NK-92 (cell line): Measurements from ENCODE around the gene TGOLN2.
"Not testable (repeated sequence)": the region's sequence is repeated elsewhere in the genome, so short reads cannot be mapped to it uniquely, and the experiment has no call there.

Experiments
- DNase-seq: peaks from one replicate; lab custom pipeline; 2025; ENCODE audit not compliant: unreplicated experiment; lab: John Stamatoyannopoulos, UW

Gene TGOLN2

DNA sequence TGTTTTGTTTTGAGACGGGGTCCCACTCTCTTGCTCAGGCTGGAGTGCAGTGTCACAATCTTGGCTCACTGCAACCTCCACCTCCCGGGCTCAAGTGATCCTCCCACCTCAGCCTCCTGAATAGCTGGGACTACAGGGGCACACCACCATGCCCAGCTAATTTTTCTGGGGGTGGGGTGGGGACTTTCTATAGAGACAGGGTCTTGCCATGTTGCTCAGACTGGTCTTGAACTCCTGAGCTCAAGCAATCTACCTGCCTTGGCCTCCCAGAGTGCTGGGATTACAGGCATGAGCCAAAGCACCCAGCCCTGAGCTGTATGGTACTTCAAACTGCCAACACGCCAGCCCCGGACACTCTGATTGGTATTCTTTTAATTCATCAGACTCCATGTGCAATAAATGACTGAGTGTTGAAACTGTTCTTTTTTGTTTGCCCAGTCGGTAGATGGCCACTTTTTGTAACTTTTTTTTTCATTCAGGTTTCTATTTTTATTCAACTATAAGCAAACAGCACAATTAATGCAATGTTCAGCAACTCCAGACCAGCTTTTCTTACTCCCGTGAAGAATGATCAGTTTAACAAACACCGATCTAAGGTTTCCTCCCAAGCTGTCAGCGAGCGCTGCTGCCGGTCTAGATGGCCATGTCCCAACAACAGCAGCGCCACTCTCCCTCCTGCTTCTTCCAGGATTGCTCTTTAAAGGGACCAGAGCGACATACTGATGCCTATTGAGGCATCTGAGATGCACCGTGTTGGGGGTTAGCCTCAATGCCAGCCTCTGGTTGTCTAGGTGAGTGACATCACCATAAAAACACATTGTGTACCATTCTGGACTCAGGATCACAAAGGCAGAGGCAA is 12.5 kb upstream of the TGOLN2 start:
- no peak for DNase-seq

DNA sequence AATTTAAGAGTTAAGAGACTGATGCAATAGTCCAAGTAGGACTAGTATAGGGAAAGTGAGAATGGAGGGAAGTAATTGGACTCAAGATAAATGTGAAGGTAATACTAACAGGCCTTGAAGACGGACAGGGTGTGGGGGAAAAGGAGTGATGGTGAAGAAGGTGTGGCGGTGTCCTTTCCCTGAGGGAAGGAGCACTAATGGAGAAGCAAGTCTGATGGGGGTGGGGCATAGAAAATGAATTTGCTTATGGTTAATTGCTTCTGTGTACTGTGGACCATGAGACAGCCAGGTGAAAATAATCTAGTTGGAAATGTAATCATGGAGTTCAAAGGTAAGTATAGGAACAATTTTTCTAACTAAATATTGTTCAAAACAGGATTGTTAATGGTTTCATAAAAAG is 7.1 kb upstream of the TGOLN2 start:
- no peak for DNase-seq

- not testable (repeated sequence) for DNase-seq
Observed at GRCh38 chr2:85333877-85334276, 6.1 kb upstream of the TGOLN2 start.

DNA sequence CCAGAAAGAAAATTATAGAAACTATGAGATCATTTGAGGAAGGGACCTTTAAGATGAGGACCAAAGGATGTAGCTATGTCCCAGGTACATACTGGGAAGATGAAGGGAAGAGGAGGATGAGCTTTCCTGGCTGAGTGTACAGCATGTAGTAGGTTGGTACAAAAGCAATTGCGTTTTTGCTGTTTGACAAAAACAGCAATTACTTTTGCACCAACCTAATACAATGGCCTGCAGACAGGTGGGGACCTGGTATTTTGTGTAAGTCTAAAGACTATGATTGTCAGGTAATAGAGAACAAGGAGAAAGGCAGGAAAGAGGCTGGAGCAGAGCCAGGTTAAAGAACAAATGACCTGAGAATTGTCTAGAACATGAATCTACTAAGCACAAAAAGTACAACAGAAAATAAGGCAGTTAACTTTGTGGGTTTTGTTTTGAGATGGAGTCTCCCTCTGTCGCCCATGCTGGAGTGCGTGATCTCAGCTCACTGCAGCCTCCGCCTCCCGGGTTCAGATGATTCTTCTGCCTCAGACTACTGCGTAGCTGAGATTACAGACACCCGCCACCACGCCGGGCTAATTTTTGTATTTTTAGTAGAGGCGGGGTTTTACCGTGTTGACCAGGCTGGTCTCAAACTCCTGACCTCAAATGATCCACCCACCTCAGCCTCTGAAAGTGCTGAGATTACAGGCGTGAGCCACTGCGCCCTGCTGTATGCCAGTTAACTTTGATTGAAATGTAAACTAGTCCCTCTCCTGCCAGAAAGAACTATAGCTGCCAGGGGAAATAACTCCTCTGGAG is 3.2 kb upstream of the TGOLN2 start:
- no peak for DNase-seq

DNA sequence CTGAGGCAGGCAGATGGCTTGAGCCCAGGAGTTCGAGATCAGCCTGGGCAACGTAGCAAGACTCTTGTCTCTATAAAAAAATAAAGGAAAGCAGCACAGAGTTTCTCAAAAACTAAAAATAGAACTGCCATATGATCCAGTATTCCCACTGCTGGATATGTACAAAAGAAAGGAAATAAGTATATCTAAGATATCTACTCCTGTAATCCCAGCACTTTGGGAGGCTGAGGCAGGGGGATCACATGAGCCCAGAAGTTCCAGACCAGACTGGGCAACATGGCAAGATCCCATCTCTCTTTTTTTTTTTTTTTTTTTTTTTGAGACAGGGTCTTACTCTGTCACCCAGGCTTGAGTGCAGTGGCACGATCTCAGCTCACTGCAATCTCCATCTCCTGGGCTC is 1.9 kb upstream of the TGOLN2 start:
- not testable (repeated sequence) for DNase-seq

DNA sequence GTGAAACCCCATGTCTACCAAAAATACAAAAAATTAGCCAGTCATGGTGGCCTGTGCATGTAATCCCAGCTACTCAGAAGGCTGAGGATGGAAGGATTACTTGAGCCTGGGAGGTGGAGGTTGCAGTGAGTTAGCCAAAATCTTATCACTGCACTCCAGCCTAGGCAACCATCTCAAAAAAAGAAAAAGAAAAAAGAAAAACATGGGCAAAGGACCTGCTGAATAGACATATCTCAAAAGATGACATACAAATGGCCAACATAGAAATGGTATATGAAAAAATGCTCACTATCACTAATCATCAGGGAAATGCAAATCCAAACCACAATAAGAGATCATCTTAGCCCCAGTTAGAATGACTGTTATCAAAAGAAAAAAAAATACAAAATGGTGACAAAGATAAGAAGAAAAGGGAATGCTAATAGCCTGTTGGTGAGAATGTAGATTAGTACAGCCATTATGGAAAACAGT is 1.4 kb upstream of the TGOLN2 start:
- no peak for DNase-seq

- no peak for DNase-seq
Observed at GRCh38 chr2:85327160-85327821, 498 bp downstream of the TGOLN2 start.

DNA sequence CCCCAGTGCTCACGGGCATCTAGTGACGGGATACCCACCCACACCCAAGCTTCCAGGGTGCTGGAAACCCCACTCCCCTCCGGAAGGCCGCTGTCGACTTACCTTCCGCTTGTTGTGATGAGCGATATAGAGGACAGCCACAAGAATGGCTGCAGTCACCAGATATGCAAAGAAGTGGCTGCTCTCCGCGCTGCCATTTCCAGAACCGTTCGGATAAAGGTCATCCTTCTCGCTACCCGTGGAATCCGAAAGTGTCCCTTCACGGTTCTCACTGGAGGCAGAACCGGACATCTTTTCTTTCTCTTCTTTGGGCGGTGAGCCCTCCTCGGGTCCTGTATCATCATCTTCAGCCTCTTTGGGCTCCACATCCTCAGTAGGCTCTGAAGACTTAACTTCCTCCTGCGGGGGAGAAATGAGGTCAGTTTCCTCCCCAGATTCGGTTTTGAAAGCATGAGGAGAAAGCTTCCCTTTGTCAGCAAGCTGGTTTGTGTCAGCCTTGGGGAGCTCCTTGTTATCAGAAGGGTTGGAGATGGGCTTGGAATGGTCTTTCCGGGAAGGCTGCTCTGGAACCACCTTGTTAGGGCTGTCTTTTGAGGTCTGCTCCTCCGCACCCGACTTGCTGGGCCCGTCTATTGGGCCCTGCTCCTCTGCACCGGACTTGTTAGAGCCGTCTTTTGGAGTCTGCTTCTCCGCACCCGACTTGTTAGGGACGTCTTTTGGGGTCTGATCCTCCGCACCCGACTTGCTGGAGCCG is 1.2 kb downstream of the TGOLN2 start:
- DNase-seq = no peak

DNA sequence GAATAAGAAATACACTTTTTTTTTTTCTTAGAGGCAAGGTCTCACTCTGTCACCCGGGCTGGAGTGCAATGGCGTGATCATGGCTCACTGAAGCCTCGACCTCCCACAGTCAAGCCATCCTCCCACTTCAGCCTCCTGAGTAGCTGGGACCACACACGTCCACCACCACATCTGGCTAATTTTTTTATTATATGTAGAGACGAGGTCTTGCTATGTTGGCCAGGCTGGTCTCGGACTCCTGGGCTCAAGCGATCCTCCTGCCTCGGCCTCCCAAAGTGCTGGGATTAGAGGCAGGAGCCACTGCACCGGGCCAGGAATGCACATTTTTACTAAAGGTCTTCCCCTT is 2.4 kb downstream of the TGOLN2 start:
- no peak for DNase-seq

GRCh38 chr2:85324639-85325465 is 2.9 kb downstream of the TGOLN2 start:
- DNase-seq = no peak

DNA sequence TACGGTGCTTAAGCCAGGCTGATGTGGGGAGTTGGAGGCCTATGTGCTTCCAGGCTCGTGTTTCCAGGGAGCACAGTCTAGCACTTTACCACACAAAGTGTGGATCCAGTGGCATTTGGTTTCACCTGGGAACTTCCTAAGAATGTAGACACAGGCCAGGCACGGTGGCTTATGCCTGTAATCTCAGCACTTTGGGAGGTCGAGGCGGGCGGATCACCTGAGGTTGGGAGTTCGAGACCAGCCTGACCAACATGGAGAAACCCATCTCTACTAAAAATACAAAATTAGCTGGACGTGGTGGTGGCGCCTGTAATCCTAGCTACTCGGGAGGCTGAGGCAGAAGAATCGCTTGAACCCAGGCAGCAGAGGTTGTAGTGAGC is 3.8 kb downstream of the TGOLN2 start:
- not testable (repeated sequence) for DNase-seq

- no peak for DNase-seq
Observed at GRCh38 chr2:85323351-85323987, 4.3 kb downstream of the TGOLN2 start.

GRCh38 chr2:85319796-85320195 is 8.0 kb downstream of the TGOLN2 start:
- DNase-seq = no peak

GRCh38 chr2:85318222-85319074 is 9.3 kb downstream of the TGOLN2 start:
- no peak for DNase-seq

DNA sequence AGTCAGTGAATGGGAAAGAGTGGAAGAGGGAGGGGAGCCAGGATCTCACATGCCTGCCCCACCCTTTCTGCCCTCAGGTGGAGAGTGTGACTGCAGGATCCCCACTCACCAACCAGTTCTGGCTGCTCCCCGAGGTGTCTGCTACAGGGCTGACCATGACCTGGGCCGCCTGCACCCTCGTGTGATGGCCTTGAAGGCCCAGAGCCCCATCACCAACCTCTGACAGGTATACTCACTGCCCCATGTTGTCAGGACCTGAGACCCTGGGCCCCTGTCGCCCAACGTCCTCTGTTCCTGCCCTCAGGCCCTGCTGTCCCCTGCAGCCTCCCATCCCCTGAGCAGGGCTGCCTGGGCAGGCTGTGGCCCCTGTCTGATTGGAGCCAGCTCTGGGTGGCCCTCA is 11.9 kb downstream of the TGOLN2 start:
- not testable (repeated sequence) for DNase-seq

GRCh38 chr2:85314884-85315242 is 12.9 kb downstream of the TGOLN2 start:
- no peak for DNase-seq

GRCh38 chr2:85312404-85312803 is 15.4 kb downstream of the TGOLN2 start:
- DNase-seq = no peak

DNA sequence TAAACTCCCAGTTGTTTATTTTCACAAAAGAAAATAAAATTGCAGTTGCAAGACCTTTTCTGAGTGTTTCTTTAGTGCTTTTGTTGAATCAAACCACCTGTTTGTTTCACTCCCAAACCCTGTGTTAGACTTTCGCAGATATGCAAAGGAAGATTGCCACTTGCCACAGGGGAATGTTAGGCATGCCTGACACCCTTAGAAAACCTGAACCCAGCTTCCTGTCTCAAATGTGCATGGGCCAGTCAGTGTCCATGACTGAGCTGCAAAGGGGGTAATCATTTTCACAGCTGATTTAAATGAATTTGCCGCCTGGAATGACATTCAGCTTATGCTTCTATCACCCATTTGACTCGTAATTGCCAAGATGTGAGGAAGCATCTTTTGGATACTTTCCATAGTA is 17.5 kb downstream of the TGOLN2 start:
- no peak for DNase-seq
